GM23248 (cell line): Measurements from ENCODE around the gene SYS1. TPM values are rescaled to one million over a fixed set of nuclear protein-coding genes. Genes with fewer than 3 reads are reported as not detected.

Experiments
- DNase-seq: peaks from one replicate; pipeline ENCODE4 v3.0.0-alpha.2; 2015
- H2AFZ ChIP-seq: fragments of 200-600 bp; sonication (generic); 2 replicates; pipeline ENCODE4 v1.6.1; 2016; ENCODE audit warnings: antibody characterized with exemption
- H3F3A ChIP-seq: fragments of 200-600 bp; sonication (generic); 2 replicates; pipeline ENCODE4 v1.6.1; 2016; ENCODE audit warnings: mild to moderate bottlenecking, antibody characterized with exemption, mixed run types; ENCODE audit not compliant: insufficient read depth
- H3K27ac ChIP-seq: fragments of 200-600 bp; sonication (generic); 2 replicates; pipeline ENCODE4 v1.5.1; 2016; ENCODE audit warnings: mild to moderate bottlenecking
- H3K27me3 ChIP-seq: fragments of 200-600 bp; sonication (generic); replicated peaks from 2 replicates; pipeline ENCODE4 v1.6.1; 2016; ENCODE audit warnings: mild to moderate bottlenecking; ENCODE audit not compliant: insufficient read depth
- H3K36me3 ChIP-seq: fragments of 200-600 bp; sonication (generic); 2 replicates; pipeline ENCODE4 v1.6.1; 2016; ENCODE audit warnings: low read depth, mild to moderate bottlenecking
- H3K4me1 ChIP-seq: fragments of 200-600 bp; sonication (generic); 2 replicates; pipeline ENCODE4 v1.6.1; 2016; ENCODE audit warnings: mild to moderate bottlenecking; ENCODE audit not compliant: insufficient read depth
- H3K4me2 ChIP-seq: fragments of 200-600 bp; sonication (generic); one replicate; pipeline ENCODE4 v1.6.1; 2016; ENCODE audit warnings: mild to moderate bottlenecking; ENCODE audit not compliant: unreplicated experiment
- H3K4me3 ChIP-seq: fragments of 200-600 bp; sonication (generic); 2 replicates; pipeline ENCODE4 v1.5.1; 2016; ENCODE audit warnings: mild to moderate bottlenecking
- H3K79me2 ChIP-seq: fragments of 200-600 bp; sonication (generic); 2 replicates; pipeline ENCODE4 v1.6.1; 2016; ENCODE audit warnings: mild to moderate bottlenecking; ENCODE audit not compliant: insufficient read depth
- H3K9ac ChIP-seq: fragments of 200-600 bp; sonication (generic); 2 replicates; pipeline ENCODE4 v1.6.1; 2016; ENCODE audit warnings: mild to moderate bottlenecking
- H3K9me2 ChIP-seq: fragments of 200-600 bp; sonication (generic); 2 replicates; pipeline ENCODE4 v1.6.1; 2016; ENCODE audit warnings: mixed run types, mild to moderate bottlenecking, moderate library complexity; ENCODE audit not compliant: insufficient read depth
- H3K9me3 ChIP-seq: fragments of 200-600 bp; sonication (generic); one replicate; pipeline ENCODE4 v1.6.1; 2017; ENCODE audit warnings: low read depth
- H4K20me1 ChIP-seq: fragments of 200-600 bp; sonication (generic); 2 replicates; pipeline ENCODE4 v1.6.0; 2016; ENCODE audit not compliant: insufficient read depth
- EZH2 ChIP-seq: fragments of 200-600 bp; sonication (generic); IDR thresholded peaks from 2 replicates; pipeline ENCODE4 v1.6.1; 2018; ENCODE audit warnings: antibody characterized with exemption, mild to moderate bottlenecking; ENCODE audit not compliant: insufficient read depth, poor library complexity, severe bottlenecking
- EZH2phosphoT487 ChIP-seq: fragments of 200-600 bp; sonication (generic); IDR thresholded peaks from 2 replicates; pipeline ENCODE4 v1.6.1; 2018; ENCODE audit warnings: antibody characterized with exemption, moderate library complexity, mild to moderate bottlenecking, low read depth; ENCODE audit not compliant: insufficient read depth
- WGBS, 2 experiments: methylation state at CpG; one replicate each; pipeline ENCODE4 v1.1.6; 2015 to 2017; ENCODE audit warnings: low lambda C conversion rate in 2 of 2, low coverage in 1 of 2; ENCODE audit errors: missing lambda C conversion rate in 2 of 2; 5-methylcytosine and 5-hydroxymethylcytosine counted together
- in situ Hi-C: fragments of 300-500 bp; cut with MboI; formaldehyde crosslinking; loops from 2 replicates; pipeline ENCODE4 v1.15.0; 2020
- polyA plus RNA-seq: library from polyadenylated mRNA; unstranded; fragments of >200 nt; fragmentation: Nextera tagmentation; extraction: Ambion mirVana; gene quantifications from 2 replicates; pipeline ENCODE4 v1.2.1, GENCODE V29; 2016
- total RNA-seq: library from RNA; depleted of rRNA; stranded (reverse); fragments of >200 nt; shearing (Covaris generic); gene quantifications from 2 replicates; pipeline ENCODE4 v1.2.3, GENCODE V29; 2014

SYS1 gene
- total and polyA plus RNA-seq, 2 experiments from 2014 or later: 27.1 to 27.3 TPM

DNA sequence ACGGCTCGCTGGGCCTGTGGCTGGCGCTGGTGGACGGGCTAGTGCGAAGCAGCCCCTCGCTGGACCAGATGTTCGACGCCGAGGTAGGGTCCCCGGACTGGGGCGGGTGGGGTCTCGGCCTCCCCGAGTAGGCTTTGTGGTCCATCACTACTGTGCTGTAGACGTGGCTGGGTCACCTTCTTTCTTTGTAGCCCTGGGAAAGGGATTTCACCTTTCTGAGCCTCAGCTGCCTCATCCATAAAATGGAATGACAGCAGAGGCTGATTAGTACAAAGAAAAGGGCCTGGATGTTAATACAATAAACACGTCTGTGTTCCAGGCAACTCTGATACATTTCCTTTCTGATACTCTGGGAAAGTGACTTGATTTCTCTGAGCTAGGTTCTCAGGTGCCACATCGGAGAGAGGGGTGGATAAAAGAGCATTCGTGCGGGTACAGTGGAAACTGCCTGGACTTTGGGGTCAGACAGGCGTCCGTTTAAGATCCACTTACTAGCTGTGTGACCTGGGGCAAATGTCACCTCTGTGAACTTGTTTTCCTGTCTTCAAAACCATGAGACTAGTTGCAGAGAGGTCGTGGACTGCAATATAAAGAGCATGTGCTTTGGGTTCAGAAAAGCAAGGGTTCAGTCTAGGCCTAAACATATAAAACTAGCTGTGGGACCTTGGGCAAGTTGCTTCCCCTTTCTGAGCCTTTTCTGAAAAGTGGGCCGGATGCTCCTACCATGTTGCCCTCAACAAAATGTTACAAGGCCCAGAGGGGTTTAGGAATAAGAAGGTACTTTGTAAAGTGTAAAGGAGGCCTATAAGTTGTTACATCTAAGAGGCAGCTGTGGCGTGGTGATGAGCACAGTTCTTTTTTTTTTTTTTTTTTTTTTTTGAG is 896 bp downstream of the SYS1 start:
- peak; percentile 32 for DNase-seq
- peak overlapping the region; percentile 94 for H3K27ac ChIP-seq
- H3F3A ChIP-seq: peaks cover 17% of the 10 kb centered on the region; the same call in 1 of the 2 replicates
- H3K9ac ChIP-seq: peak overlapping the region; percentile 96
- whole genome bisulfite sequencing, 2 experiments: 12 to 14% methylated on average over 22 to 23 of the region's 23 CpGs
- peaks cover 12% of the 10 kb centered on the region; the same call in 1 of the 2 replicates for H3K36me3 ChIP-seq
- peaks cover 14% of the 10 kb centered on the region for H3K4me1 ChIP-seq
- peaks cover 37% of the 10 kb centered on the region for H3K79me2 ChIP-seq
- no peaks in the 10 kb centered on the region for H3K9me3 ChIP-seq
- H4K20me1 ChIP-seq: no peaks in the 10 kb centered on the region
- H3K27me3 ChIP-seq: no peaks in the 10 kb centered on the region
- H3K9me2 ChIP-seq: no peaks in the 10 kb centered on the region
- H3K4me2 ChIP-seq: peak overlapping the region; percentile 92
- peak overlapping the region; percentile 93 for H3K4me3 ChIP-seq
- TF ChIP-seq EZH2phosphoT487 (no peak), EZH2 (no peak)
- in situ Hi-C loops: no loop called here
- H2AFZ ChIP-seq: peak overlapping the region; percentile 84

DNA sequence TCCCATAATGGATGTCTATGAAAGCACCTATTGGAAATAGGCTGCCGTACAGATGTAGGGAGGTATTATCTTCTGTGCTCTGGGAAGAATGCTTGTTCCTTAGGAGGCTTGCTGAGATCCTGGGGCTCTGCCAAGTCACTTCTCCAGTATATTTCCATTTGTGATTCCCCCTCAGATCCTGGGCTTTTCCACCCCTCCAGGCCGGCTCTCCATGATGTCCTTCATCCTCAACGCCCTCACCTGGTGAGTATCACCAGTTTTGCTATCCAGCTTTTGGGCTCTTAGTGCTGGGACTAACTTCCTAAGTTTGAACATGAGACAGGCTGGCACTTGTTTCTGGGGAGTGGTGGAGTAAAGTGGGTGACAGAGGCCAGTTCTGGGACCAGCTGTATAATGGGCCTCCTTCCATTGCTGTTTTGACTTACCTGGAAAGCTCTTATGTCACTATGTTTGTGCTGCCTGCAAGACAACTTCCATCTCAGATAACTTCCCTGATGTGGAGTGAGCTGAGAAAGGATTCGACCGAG is 2.6 kb downstream of the SYS1 start:
- Histone ChIP-seq H4K20me1 (no peaks in the 10 kb centered on the region), H3K36me3 (peaks cover 12% of the 10 kb centered on the region; the same call in 1 of the 2 replicates), H3K9ac (no peak overlapping the region), H3K4me3 (no peak overlapping the region), H3K4me2 (no peak overlapping the region), H3K27ac (no peak overlapping the region), H3K9me3 (no peaks in the 10 kb centered on the region), H3F3A (0 out of 2 replicates have a peak, but pooled peaks cover 3% of the 10 kb centered on the region), H3K9me2 (no peaks in the 10 kb centered on the region), H3K79me2 (peaks cover 37% of the 10 kb centered on the region), H3K27me3 (no peaks in the 10 kb centered on the region), H3K4me1 (peaks cover 5% of the 10 kb centered on the region; the same call in 1 of the 2 replicates), H2AFZ (no peak overlapping the region)
- 86 to 87% methylated on average over 5 of the region's 5 CpGs for WGBS, 2 experiments
- in situ Hi-C loops: no loop called here
- no peak for DNase-seq
- TF ChIP-seq EZH2phosphoT487 (no peak), EZH2 (no peak)

DNA sequence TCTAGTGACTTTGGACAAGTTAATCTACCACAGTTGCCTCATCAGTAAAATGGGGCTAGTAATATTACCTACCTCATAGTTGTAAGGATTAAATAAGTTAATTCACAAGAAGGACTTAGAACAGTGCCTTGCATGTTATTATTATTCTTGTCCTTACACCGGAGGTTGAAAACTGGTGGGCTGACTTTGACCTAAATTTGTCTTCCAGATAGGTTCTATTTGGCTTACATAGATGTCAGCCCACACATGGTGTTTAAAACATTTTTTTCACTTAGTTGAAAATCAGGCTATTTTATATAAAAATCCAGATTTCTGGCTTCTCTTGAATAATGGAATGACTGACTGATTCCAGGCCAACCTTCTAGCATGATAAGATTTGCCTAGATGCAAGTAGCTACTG is 3.2 kb downstream of the SYS1 start:
- WGBS, 2 experiments: 94 to 100% methylated on average over 1 of the region's 1 CpG
- no peaks in the 10 kb centered on the region for H3K27me3 ChIP-seq
- no peaks in the 10 kb centered on the region for H3K9me2 ChIP-seq
- DNase-seq: no peak
- H3K9ac ChIP-seq: no peak overlapping the region
- H3F3A ChIP-seq: no peaks in the 10 kb centered on the region
- in situ Hi-C loops: no loop called here
- H3K4me2 ChIP-seq: no peak overlapping the region
- H3K36me3 ChIP-seq: peaks cover 12% of the 10 kb centered on the region; the same call in 1 of the 2 replicates
- H3K4me1 ChIP-seq: peaks cover 5% of the 10 kb centered on the region; the same call in 1 of the 2 replicates
- peaks cover 37% of the 10 kb centered on the region for H3K79me2 ChIP-seq
- no peak overlapping the region for H3K4me3 ChIP-seq
- TF ChIP-seq EZH2: no peak
- no peak for TF ChIP-seq EZH2phosphoT487
- no peak overlapping the region for H3K27ac ChIP-seq
- H3K9me3 ChIP-seq: no peaks in the 10 kb centered on the region
- H2AFZ ChIP-seq: no peak overlapping the region
- H4K20me1 ChIP-seq: no peaks in the 10 kb centered on the region

DNA sequence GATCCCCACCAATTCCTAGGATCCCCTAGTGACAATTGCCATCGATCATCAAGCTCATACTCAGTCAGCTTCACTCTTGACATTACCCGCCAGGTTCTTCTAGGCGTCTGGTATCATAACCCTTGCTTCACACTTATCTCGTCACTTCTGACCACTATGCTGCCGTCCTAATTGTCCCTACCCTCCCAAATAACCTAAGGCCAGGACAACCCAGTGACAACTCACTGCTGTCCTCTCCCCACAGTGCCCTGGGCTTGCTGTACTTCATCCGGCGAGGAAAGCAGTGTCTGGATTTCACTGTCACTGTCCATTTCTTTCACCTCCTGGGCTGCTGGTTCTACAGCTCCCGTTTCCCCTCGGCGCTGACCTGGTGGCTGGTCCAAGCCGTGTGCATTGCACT is 3.7 kb downstream of the SYS1 start:
- peaks cover 12% of the 10 kb centered on the region; the same call in 1 of the 2 replicates for H3K36me3 ChIP-seq
- H3F3A ChIP-seq: no peaks in the 10 kb centered on the region
- in situ Hi-C loops: no loop called here
- H3K27me3 ChIP-seq: no peaks in the 10 kb centered on the region
- no peaks in the 10 kb centered on the region for H4K20me1 ChIP-seq
- no peak overlapping the region for H2AFZ ChIP-seq
- no peaks in the 10 kb centered on the region for H3K9me2 ChIP-seq
- WGBS, 2 experiments: 86 to 88% methylated on average over 11 of the region's 11 CpGs
- H3K27ac ChIP-seq: no peak overlapping the region
- H3K9me3 ChIP-seq: no peaks in the 10 kb centered on the region
- peaks cover 37% of the 10 kb centered on the region for H3K79me2 ChIP-seq
- no peak for TF ChIP-seq EZH2phosphoT487
- TF ChIP-seq EZH2: no peak
- no peak overlapping the region for H3K4me2 ChIP-seq
- DNase-seq: no peak
- no peak overlapping the region for H3K9ac ChIP-seq
- H3K4me3 ChIP-seq: no peak overlapping the region
- H3K4me1 ChIP-seq: peaks cover 5% of the 10 kb centered on the region; the same call in 1 of the 2 replicates
